Panc1 (cell line): Measurements from ENCODE around the gene DOCK3.

Experiments used
- CTCF ChIP-seq: fragments of 450-650 bp; IDR thresholded peaks from 2 replicates; pipeline ENCODE4 v1.5.1; 2017; ENCODE audit warnings: mild to moderate bottlenecking
- REST ChIP-seq, 2 experiments: IDR thresholded peaks; 2 replicates each; pipeline ENCODE4 v1.6.1; 2011 to 2012; ENCODE audit warnings: low read depth in 2 of 2, control low read depth in 1 of 2, low read length in 1 of 2, mild to moderate bottlenecking in 1 of 2, moderate library complexity in 1 of 2; ENCODE audit not compliant: insufficient read depth in 1 of 2

DNA sequence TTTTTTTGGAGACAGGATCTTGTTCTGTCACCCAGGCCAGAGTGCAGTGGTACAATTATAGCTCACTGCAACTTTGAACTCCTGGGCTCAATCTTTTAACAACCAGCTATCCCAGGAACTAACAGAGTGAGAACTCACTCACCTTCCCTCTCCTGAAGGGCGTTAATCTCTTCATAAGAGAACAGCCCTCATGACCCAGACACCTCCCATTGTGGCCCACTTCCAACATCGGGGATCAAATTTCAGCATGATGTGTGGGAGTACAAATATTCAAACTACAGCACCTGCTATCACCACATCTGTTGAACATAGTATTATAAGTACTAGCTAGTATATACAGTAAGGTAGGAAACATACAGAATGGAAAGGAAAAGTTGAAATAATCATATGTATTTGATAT, 132.5 kb downstream of the DOCK3 start:
- TF ChIP-seq CTCF (no peak), REST (IDR thresholded peaks at IDR 0.05; ENCODE audit: insufficient read depth in 1 of 2, low read depth in 2 of 2, low read length in 1 of 2) (no peak)
